HG02981 (cell line): ENCODE measurements around the gene TMEM150B.

Source experiments
- ATAC-seq: cut with Tn5 transposase; IDR thresholded peaks from one replicate; pipeline ENCODE4 v1.9.1; 2021; ENCODE audit warnings: mild to moderate bottlenecking, moderate library complexity; ENCODE audit not compliant: unreplicated experiment

The TMEM150B gene

GRCh38 chr19:55355213-55355821 lies 30.2 kb upstream of the TMEM150B start:
- no peak for ATAC-seq

GRCh38 chr19:55354698-55355212 lies 29.6 kb upstream of the TMEM150B start, which contains the start of gene COX6B2:
Gene COX6B2 (minus strand): TSS chr19:55354719. CDS start chr19:55354521, 198 bp downstream.
- ATAC-seq, result no peak

- ATAC-seq, result no peak
Measured at GRCh38 chr19:55353803-55354697, 28.9 kb upstream of the TMEM150B start.

GRCh38 chr19:55353356-55353802 lies 28.2 kb upstream of the TMEM150B start:
- no peak for ATAC-seq

- no peak for ATAC-seq
Measured at GRCh38 chr19:55352549-55353145, 27.5 kb upstream of the TMEM150B start.

GRCh38 chr19:55352040-55352439 lies 26.9 kb upstream of the TMEM150B start:
- ATAC-seq, result no peak

GRCh38 chr19:55350620-55351315 lies 25.6 kb upstream of the TMEM150B start:
- no peak for ATAC-seq

GRCh38 chr19:55348317-55349034 lies 23.3 kb upstream of the TMEM150B start:
- ATAC-seq, result no peak

GRCh38 chr19:55347442-55348009 lies 22.4 kb upstream of the TMEM150B start:
- no peak for ATAC-seq

- no peak for ATAC-seq
Measured at GRCh38 chr19:55346725-55347441, 21.7 kb upstream of the TMEM150B start.

GRCh38 chr19:55345818-55346724 lies 20.9 kb upstream of the TMEM150B start:
- ATAC-seq, result no peak

- no peak for ATAC-seq
Measured at GRCh38 chr19:55345101-55345817, 20.1 kb upstream of the TMEM150B start.

- no peak for ATAC-seq
Measured at GRCh38 chr19:55344444-55344843, 19.3 kb upstream of the TMEM150B start.

GRCh38 chr19:55341595-55342531 lies 16.7 kb upstream of the TMEM150B start:
- ATAC-seq, result no peak

GRCh38 chr19:55341171-55341588 lies 16.0 kb upstream of the TMEM150B start:
- no peak for ATAC-seq

- no peak for ATAC-seq
Measured at GRCh38 chr19:55340784-55341147, 15.6 kb upstream of the TMEM150B start.
